Pancreas (tissue), 10 donors: ENCODE measurements around the gene CMTM8. TPM values are rescaled to one million over a fixed set of nuclear protein-coding genes. Genes with fewer than 3 reads are reported as not detected.
A peak's percentile ranks its signal among the peaks of the same experiment; 100 is the strongest.

Source experiments
- ATAC-seq, 4 donors: fragments of 200-7000 bp; cut with Tn5 transposase; one replicate each; pipeline versions ENCODE4 v1.8.0 to v1.9.1; 2020; ENCODE audit warnings: mild to moderate bottlenecking in 4 of 4, moderate library complexity in 4 of 4
- DNase-seq, 6 donors: peaks; one replicate each; pipeline ENCODE4 v3.0.0-alpha.2; 2020
- FAIRE-seq: peaks from 2 replicates; lab custom pipeline; 2012; peaks lifted over from hg19 to GRCh38; lab: Jason Lieb, UNC
- H3K27ac ChIP-seq, 4 donors: fragments of 200-600 bp; sonication (generic); 1 replicate in 3 of 4; 2 replicates in 1 of 4; pipeline versions ENCODE4 v1.5.0 to v1.8.0; 2020
- H3K27me3 ChIP-seq, 4 donors: fragments of 200-600 bp; one replicate each; pipeline ENCODE4 v1.8.0; 2021
- H3K36me3 ChIP-seq, 3 donors: fragments of 200-600 bp; sonication (generic) in 1 of 3; one replicate each; pipeline versions ENCODE4 v1.5.0 to v1.8.0; 2020 to 2021
- H3K4me1 ChIP-seq, 3 donors: fragments of 200-600 bp; one replicate each; pipeline ENCODE4 v1.8.0; 2021
- H3K4me3 ChIP-seq, 4 donors: fragments of 200-600 bp; sonication (generic) in 2 of 4; one replicate each; pipeline versions ENCODE4 v1.5.0 to v1.8.0; 2020 to 2021
- H3K9me3 ChIP-seq, 4 donors: fragments of 200-600 bp; one replicate each; pipeline ENCODE4 v1.8.0; 2021
- CTCF ChIP-seq, 4 donors: fragments of 200-600 bp; sonication (generic) in 3 of 4; IDR thresholded peaks; one replicate each; pipeline versions ENCODE4 v1.5.0 to v1.8.0; 2021; ENCODE audit warnings: antibody characterized with exemption in 4 of 4
- WGBS, 2 donors: extraction: QIAGEN DNeasy Blood & Tissue Kit; methylation state at CpG; one replicate each; pipeline ENCODE4 v1.1.7; 2013; 5-methylcytosine and 5-hydroxymethylcytosine counted together
- intact Hi-C, 3 donors: fragments of 100-400 bp; cut with DNase I; formaldehyde crosslinking; loops; one replicate each; pipeline versions ENCODE4 v1.11.1 to v1.14.2; 2022
- polyA plus RNA-seq, 2 donors: library from polyadenylated mRNA; stranded (reverse); fragments of 200-250 nt; gene quantifications; one replicate each; pipeline ENCODE4 v1.2.3, GENCODE V29; 2013
- total RNA-seq, 6 donors: library from RNA; stranded (reverse); fragmentation: NEBNext Ultra II Directional in 4 of 6; extraction: Animal tissue kit (Norgen Biotek cat#: 25700) in 4 of 6; gene quantifications; one replicate each; pipeline versions ENCODE4 v1.2.1 to v1.2.4, GENCODE V29; 2021 to 2023
- donor health status: healthy with polysubstance abuse.
- donor health status: DM: no; HTN: no; CAD: no; lungs with moderate emphysema.
- donor health status: DM: no; HTN: no; CAD: no.
- donor health status: control.
- donor health status: control.
- donor health status: Bipolar disorder and iron deficiency.
- donor health status: DM: yes; HTN: yes; CAD: no.
- donor health status: DM: no; HTN: no; CAD: no.
- donor health status: DM: no; HTN: no; CAD: no.
- donor health status: DM: yes; HTN: yes; CAD: no.

CMTM8 gene
- total and polyA plus RNA-seq, 8 donors: 11.0 to 23.7 (median 16.7) TPM

GRCh38 chr3:32246079-32246675 is 7.7 kb downstream of the CMTM8 start:
- intact Hi-C loops: no loop called here
- H3K27me3 ChIP-seq: no peaks in the 10 kb centered on the region
- H3K36me3 ChIP-seq: no peaks in the 10 kb centered on the region
- H3K9me3 ChIP-seq: no peaks in the 10 kb centered on the region
- 34 to 42% methylated on average over 4 of the region's 4 CpGs for WGBS, 2 donors
- H3K4me3 ChIP-seq: no peak overlapping the region
- peaks cover 9 to 25% (median 20%) of the 10 kb centered on the region in 3 donors for H3K4me1 ChIP-seq
- FAIRE-seq (no peak), DNase-seq (no peak), ATAC-seq (peak; percentile 44 to 63 (median 51))
- no peak for TF ChIP-seq CTCF (IDR thresholded peaks at IDR 0.05)
- H3K27ac ChIP-seq: peak overlapping the region in 1 of 4 donors; percentile 18

GRCh38 chr3:32249184-32249782 is 10.8 kb downstream of the CMTM8 start:
- no peak overlapping the region for H3K27ac ChIP-seq
- DNase-seq (no peak), FAIRE-seq (no peak), ATAC-seq (peak in 3 of 4 donors; percentile 44 to 62 (median 52))
- intact Hi-C loops: no loop called here
- peaks cover 5 to 23% (median 16%) of the 10 kb centered on the region in 3 donors for H3K4me1 ChIP-seq
- no peaks in the 10 kb centered on the region for H3K27me3 ChIP-seq
- TF ChIP-seq CTCF (IDR thresholded peaks at IDR 0.05): no peak
- H3K36me3 ChIP-seq: no peaks in the 10 kb centered on the region
- no peaks in the 10 kb centered on the region for H3K9me3 ChIP-seq
- 86 to 91% methylated on average over 4 of the region's 4 CpGs for whole genome bisulfite sequencing, 2 donors
- H3K4me3 ChIP-seq: no peak overlapping the region

GRCh38 chr3:32254268-32254667 is 15.8 kb downstream of the CMTM8 start:
- Histone ChIP-seq H3K27me3 (no peaks in the 10 kb centered on the region), H3K36me3 (no peaks in the 10 kb centered on the region), H3K9me3 (no peaks in the 10 kb centered on the region), H3K27ac (no peak overlapping the region), H3K4me3 (no peak overlapping the region), H3K4me1 (no peaks in the 10 kb centered on the region)
- DNase-seq (no peak), ATAC-seq (no peak), FAIRE-seq (peak; percentile 49)
- TF ChIP-seq CTCF (IDR thresholded peaks at IDR 0.05): no peak
- intact Hi-C loops: no loop called here
- 98% methylated on average over 1 of the region's 1 CpG for WGBS, 2 donors

- H3K27ac ChIP-seq: no peak overlapping the region
- no peaks in the 10 kb centered on the region for H3K4me1 ChIP-seq
- no peaks in the 10 kb centered on the region for H3K36me3 ChIP-seq
- H3K9me3 ChIP-seq: no peaks in the 10 kb centered on the region
- H3K27me3 ChIP-seq: no peaks in the 10 kb centered on the region
- FAIRE-seq (no peak), DNase-seq (no peak), ATAC-seq (no peak)
- TF ChIP-seq CTCF (IDR thresholded peaks at IDR 0.05): no peak
- H3K4me3 ChIP-seq: no peak overlapping the region
- intact Hi-C loops: no loop called here
- 85 to 87% methylated on average over 2 of the region's 2 CpGs for WGBS, 2 donors
Measured at GRCh38 chr3:32255345-32255744, 16.9 kb downstream of the CMTM8 start.

- no peak for TF ChIP-seq CTCF (IDR thresholded peaks at IDR 0.05)
- ATAC-seq (no peak), FAIRE-seq (no peak), DNase-seq (no peak)
- no peaks in the 10 kb centered on the region for H3K36me3 ChIP-seq
- WGBS, 2 donors: 96% methylated on average over 3 of the region's 3 CpGs
- no peaks in the 10 kb centered on the region for H3K4me1 ChIP-seq
- no peak overlapping the region for H3K4me3 ChIP-seq
- no peaks in the 10 kb centered on the region for H3K9me3 ChIP-seq
- H3K27ac ChIP-seq: no peak overlapping the region
- H3K27me3 ChIP-seq: no peaks in the 10 kb centered on the region
- intact Hi-C loops: no loop called here
Measured at GRCh38 chr3:32256206-32256605, 17.7 kb downstream of the CMTM8 start.
